Memory B cell (primary cell): ENCODE data around the gene MYL12B.

Experiments used
- ATAC-seq: fragments of 150-1000 bp; cut with Tn5 transposase; 2 replicates; pipeline ENCODE4 v1.10.0; 2021; ENCODE audit warnings: low read depth, mild to moderate bottlenecking, moderate library complexity
- DNase-seq, 2 donors: peaks; one replicate each; pipeline ENCODE4 v3.0.0; 2022; ENCODE audit warnings: low spot score in 2 of 2
- H3K27ac Mint-ChIP-seq: one replicate; pipeline ENCODE4 v1.8.0; 2022; ENCODE audit warnings: mild to moderate bottlenecking, moderate library complexity, mixed read lengths
- H3K27me3 Mint-ChIP-seq: one replicate; pipeline ENCODE4 v1.8.0; 2022; ENCODE audit warnings: mixed read lengths
- H3K36me3 Mint-ChIP-seq: one replicate; pipeline ENCODE4 v1.8.0; 2022; ENCODE audit warnings: mild to moderate bottlenecking, mixed read lengths
- H3K4me1 Mint-ChIP-seq: one replicate; pipeline ENCODE4 v1.8.0; 2022; ENCODE audit warnings: mixed read lengths
- H3K4me3 Mint-ChIP-seq: one replicate; pipeline ENCODE4 v1.8.0; 2022; ENCODE audit warnings: mild to moderate bottlenecking, moderate library complexity, mixed read lengths
- H3K9me3 Mint-ChIP-seq: one replicate; pipeline ENCODE4 v1.8.0; 2022; ENCODE audit warnings: mixed read lengths

Gene MYL12B

DNA sequence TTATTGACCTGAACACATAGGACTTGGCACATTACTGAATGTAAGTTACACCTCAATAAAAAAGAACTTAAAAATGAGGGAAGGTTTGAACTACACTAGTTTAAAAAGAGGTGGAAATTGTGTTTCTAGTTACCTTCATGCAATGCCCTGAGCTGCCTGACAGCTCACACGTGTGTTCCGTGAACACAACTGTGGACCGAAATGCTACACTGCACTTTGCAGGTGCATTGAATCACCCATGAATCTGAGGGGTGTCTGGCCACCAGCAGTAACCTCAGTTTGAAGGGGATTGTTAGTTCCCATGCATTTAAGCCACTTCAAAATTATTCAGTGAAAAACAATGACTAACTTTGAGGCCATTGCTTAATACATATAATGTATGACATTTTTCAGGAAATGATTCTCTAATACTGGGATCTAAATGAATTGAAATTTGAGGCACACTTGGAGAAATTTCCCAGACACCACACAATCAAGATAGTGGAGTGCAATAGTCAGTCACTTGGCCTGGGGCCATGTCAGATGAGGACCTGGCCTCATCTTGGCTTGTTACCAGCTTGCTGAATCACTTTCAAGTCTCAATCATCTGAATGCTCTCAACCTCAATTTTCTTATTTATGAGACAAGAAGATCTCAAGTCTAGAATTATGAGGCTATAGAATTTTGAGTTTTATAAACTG, 59.3 kb downstream of the MYL12B start:
- Mint-ChIP-seq H3K4me1 (peaks cover 6% of the 10 kb centered on the region), H3K4me3 (no peak overlapping the region), H3K27ac (no peak overlapping the region), H3K36me3 (no peaks in the 10 kb centered on the region), H3K9me3 (no peaks in the 10 kb centered on the region), H3K27me3 (no peaks in the 10 kb centered on the region)
- no peak for DNase-seq
- no peak for ATAC-seq

DNA sequence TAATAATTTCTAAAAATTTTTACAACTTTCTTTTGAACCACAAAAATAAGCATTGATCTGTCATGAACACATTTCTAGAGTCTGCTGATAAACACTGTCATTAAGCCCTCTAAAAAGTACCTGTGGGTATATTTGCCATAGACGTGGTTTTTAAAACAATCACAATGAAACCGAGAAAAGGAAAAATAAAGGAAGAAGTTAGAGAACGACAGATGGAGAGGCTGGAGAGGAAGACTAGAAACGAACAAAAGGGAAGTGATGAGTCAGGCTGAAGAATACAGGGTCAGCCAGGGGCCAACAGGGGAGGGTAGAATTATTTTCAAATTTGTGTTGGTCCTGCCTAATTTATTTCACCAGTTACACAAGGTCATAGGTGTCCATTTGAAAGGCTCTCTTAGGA, 62.0 kb downstream of the MYL12B start:
- no peak for DNase-seq
- H3K9me3 Mint-ChIP-seq = no peaks in the 10 kb centered on the region
- H3K27ac Mint-ChIP-seq = peak overlapping the region; percentile 1
- H3K36me3 Mint-ChIP-seq = no peaks in the 10 kb centered on the region
- H3K4me1 Mint-ChIP-seq = peaks cover 6% of the 10 kb centered on the region
- peak; percentile 68 for ATAC-seq
- no peak overlapping the region for H3K4me3 Mint-ChIP-seq
- H3K27me3 Mint-ChIP-seq = no peaks in the 10 kb centered on the region
